ENCODE results near the gene ADAMTS15.

The ADAMTS15 gene

DNA sequence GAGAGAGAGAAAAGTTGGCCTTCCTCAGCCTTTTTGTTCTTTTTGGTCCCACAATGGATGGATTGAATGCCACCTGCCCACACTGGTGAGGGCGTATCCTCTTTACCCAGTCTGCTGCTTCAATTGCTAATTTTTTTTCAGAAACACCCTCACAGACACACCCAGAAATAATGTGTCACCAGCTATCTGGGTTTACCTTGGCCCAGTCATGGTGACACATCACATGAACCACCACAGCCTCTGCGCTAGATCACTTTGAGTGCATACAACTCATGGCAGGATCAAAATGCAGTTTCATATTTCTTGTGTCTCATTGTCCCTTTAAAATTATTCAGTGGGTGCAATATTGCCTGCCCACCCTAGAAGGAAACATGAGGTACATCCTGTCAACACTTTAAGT is 63.3 kb downstream of the ADAMTS15 start:
- DNase-seq (ENCODE audit: low spot score): no peak

DNA sequence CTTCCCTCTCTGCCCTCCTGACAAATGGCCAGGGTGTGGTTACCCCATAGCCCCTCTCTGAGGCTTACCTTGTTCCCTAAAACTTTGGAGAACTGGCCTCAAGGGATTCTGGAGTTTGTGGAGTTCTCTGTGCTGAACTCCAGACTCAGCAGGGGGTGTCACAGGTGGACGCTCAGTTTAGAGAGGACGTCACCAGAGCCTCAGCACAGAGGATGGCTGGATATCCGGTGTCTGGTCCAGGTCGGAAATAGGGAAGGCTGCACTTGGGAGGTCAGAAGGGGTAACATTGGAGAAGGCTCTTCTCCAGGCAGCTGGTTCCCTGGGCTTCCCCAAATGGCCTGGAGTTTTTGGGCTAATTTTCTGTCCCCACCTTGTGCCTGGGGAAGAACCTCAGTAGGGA is 64.2 kb downstream of the ADAMTS15 start:
- no peak for DNase-seq (ENCODE audit: low spot score)

DNA sequence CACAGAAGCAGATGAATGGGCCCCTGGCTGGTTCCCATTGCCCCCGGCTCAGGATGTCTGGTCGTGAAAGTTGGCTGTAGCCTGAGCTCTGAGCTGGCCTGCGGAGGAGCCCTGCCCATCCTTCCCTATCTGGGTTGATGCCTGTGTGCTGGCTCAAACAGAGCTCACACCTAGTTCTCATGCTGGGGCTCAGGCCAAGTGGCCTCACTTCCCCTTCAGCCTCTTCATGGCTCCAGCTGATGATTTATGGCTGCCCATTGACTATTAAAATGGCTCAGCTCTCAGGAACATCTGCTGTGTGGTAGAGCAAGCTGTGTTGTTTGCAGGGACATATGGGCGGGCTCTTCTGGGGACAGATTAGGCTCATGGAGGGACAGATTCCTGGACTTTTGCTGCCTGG is 64.7 kb downstream of the ADAMTS15 start:
- DNase-seq (ENCODE audit: low spot score): no peak

DNA sequence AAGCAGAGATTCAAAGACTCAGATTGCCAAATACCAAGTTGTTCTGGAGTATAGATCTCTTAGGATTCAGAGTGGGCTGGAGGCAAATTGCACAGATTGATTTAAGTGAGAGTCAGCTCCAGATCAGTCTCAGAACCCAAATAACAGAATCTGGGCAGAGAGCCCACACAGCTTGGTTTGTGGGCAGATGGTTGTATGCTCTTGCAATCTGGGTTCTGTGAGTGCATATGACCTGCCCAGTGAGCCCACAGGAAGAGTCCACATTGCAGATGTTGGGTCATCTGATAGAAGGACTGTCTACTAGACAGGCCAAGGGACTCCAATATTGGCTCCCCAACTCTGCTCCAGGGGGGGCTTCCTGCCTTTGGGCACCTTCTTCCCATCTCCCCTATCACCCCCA is 65.9 kb downstream of the ADAMTS15 start:
- DNase-seq (ENCODE audit: low spot score): no peak

DNA sequence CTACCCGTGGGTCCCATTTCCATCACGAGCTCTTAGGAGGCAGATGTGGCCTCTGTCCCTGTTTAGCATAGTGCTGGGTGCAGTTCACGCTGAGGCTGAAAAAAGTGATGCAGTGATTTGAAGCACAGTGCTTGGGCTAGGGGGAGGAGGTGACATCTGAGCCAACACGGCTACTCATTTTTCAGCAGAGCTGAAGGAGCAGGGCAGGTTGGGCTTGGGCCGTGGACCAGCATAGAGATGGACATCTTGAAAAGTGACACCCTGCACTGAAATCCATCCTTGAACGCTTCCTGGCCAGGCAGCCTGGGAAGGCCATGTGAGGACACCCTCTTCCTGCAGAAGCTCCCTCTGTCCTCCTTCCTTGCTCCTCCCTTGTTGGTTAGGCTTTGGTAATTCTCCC is 66.4 kb downstream of the ADAMTS15 start:
- DNase-seq (ENCODE audit: low spot score): no peak

DNA sequence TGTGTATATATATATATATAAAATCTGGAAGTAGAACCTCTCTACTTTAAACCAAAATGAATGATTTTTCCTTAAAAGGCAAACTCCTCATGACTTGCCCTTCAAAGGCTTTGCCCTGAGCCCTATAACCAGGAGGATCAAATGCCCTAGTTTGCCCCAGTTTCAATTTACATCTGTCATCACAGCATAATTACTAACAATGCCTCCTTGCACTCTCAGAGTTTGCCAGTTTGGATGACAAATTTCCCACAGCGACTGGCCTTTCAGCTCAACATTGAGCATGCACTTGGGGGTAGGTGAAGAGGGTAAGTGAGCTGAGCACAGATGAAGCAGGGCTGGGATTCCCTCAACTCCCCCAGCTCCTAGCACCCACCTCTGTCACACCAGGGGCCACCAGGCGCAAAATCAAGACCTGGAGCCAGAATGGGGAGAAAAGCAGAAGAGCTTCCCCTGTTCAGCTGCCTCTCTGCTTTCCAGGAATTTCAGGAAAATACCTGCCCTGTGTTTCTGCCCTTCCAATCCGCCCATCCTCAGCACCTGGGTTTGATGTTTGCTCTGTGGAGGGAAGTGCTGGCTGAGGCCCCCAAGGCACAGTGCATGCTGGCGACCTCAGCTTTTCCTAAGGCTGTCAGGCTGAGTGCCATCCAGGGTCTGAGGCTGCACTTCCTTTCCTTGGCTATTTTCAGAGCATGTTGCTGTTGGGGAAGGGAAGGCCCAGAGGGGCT is 67.5 kb downstream of the ADAMTS15 start:
- DNase-seq (ENCODE audit: low spot score): no peak

DNA sequence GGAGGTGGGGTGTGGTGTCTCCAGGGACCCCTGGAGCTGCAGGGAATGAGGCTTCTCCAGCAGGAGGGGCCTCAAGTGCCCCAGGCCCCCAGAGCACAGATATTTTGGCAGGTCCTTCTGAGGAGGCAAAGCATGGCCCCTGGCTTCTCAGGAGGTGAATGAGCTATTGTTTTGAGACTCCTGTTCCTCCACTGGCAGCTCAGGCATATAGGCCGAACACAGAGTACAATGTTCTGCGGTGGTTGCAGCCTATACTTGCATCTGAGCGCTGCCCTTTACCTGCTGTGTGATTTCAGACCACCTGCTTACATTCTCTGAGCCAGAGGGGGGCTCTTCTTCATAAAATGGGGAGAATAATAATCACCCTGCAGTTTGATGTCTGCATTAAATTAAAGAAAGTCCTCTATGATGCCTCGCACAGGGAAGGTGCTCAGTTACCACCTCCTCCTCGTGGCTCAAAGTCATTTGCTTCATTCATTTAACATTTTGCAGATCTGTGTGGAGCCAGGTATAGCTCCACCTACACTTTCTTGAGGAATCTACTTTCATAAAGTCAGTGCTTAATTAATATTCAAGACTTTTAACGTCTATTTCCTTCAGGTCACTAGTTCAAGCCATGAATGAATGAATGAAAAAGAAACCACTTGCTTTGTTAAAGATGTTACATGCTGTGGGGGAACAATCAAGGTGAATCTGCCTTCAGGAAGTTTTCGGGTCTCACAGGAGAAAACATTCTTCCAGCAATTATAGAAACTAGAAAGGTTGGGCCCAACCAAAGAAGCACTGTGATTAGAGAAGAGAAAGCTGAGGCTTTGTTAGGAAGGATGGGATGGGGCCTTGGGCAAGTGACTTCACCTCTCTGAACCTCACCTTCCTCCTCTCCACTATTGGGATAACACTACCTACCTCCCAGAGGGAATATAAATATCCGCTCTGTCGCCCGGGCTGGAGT is 68.4 kb downstream of the ADAMTS15 start:
- no peak for DNase-seq (ENCODE audit: low spot score)

DNA sequence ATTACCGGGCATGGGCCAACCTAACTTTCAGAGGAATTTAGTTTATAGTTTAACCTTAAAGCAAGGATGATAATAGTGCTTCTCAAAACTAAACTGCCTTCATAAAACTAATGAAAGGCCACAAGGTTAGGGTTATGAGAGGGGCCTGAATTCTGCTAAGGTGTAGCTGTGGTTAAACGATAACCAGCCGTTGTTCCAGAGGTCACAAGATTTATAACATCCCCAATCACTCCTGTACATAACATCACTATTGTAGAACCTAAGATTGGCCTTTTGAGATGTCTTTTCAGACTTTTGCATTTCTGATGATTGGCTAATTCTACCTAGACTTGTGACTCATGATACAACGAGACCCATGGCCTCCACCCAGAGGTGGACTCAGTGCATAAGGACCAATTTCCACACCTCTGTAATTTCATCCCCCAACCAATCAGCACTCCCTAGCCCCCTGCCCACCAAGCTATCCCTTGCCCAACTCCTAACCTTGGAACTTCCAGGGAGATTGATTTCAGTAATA is 69.8 kb downstream of the ADAMTS15 start:
- no peak for DNase-seq (ENCODE audit: low spot score)

DNA sequence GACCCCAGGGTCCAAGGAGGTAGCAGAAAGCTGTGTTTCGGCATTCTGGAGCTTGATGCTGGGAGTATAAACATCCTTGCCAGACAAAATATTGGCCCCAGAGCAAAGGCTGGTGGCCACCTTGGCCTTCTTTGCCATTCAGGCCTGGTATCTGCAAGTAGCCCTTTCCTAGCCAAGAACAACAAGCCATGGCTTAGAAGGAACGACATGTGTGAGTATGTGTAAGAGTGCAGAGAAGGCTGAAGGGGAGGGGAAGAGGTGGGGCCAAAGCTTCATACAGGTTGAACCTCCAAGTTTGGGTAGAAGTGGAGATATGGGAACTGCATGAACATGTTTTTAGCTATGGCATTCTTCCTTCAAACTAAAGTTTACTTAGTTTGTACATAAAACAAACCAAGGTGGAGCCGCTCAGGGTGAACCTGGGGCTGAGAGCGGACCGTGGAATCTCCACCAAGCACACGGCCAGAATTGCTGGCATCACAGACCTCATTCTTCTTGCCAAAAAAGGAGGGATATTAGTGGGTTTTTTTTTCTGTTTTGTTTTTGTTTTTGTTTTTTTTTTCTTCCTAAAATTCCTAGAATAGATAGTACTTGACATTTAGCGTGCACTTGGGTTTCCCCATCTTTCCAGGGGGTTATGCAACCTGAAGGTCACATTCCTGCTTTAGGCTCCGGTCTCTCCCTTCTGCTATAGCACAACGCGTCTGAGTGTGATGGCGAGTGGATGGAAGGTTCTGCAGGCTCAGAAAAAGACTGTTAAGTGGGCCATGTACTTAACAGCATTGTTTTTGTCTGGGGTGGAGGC is 70.9 kb downstream of the ADAMTS15 start:
- DNase-seq (ENCODE audit: low spot score): no peak

DNA sequence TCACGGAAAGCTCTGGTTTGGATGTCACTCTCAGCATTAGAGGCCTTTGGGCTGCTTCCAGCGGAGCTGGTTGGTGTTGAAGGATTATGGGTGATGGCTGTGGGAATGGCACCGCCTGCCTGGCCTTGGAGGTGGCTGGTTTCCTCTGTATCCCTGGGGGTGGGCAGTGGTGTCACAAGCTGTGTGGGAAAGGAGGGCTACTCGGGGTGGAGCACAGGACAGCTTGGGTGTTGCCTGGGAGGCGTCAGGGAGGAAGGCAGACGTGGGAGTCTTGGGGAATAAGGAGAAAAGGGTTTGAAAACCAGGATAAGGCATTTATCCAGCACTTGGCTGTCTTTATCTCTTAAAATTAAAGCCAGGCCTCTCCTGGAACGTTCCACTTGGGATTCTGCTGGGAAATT is 71.8 kb downstream of the ADAMTS15 start:
- no peak for DNase-seq (ENCODE audit: low spot score)

DNA sequence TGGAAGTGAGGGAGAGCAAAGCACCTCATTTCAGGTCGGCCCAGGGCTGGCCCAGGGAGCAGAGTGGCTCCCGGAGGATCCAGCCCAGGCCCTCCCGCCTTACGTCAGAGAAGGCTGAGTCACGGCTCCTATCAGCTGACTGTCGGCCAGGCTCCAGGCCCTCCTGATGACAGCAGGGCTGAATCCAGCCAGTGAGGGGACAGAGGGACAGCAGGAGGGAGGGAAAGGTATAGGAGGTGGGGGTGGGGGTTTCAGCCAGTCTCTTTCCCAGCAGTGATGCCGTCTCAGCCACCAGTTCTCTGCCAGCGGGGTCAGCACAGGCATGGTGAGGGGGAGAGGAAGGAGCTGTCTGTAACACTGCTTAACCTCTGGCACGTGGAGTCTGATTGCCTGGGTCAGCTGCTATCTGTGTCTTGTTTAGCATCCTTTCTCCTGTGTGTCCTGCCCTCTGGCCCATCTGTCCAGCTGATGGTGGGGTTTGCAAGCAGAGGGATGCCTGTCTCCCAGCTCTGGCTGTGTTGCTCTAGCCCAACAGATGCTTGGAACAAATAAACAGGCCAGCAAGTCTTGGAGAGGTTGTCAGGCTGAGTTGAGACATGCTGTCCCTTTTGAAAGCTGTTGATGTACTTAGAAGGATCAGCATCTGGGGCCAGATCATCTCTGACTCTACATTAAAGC is 74.0 kb downstream of the ADAMTS15 start:
- DNase-seq (ENCODE audit: low spot score): peak; percentile 29

DNA sequence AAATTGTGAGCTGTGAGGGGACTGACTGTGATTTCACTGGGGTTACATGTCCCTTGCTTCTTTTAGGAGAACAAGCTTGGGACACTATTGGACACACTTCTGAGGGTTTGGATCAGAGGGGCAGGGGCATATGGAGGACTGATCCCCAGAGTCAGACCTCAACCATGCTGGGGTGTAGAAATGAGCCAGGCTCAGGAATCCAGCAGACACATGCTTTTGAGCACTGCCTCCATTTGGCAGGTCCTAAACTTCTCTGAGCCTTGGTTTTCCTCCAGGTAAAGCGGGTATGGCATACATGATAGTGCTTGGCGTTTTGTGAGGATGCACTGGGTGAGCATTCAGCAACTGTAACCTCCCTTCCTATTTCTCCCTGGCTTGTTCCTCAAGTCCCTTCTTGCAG is 74.7 kb downstream of the ADAMTS15 start:
- no peak for DNase-seq (ENCODE audit: low spot score)

DNA sequence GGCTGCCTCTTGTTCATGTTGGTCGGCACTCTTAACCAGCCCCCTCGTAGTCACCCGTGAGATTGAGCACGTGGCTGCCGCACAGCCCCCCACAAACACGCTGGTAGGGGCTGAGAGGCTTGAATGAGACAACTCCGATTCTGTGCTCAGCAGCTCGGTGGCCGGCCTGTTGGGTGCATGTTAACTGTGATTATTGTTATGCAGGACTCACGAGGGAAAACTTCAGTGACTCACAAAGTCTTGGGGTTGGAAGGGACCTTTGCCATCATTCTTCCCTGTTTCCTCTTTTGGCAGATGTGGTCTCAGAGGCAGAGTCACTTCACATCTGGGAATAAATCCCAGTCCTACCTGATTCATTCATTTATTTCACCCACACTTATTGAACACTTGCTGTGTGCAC is 75.2 kb downstream of the ADAMTS15 start:
- no peak for DNase-seq (ENCODE audit: low spot score)

DNA sequence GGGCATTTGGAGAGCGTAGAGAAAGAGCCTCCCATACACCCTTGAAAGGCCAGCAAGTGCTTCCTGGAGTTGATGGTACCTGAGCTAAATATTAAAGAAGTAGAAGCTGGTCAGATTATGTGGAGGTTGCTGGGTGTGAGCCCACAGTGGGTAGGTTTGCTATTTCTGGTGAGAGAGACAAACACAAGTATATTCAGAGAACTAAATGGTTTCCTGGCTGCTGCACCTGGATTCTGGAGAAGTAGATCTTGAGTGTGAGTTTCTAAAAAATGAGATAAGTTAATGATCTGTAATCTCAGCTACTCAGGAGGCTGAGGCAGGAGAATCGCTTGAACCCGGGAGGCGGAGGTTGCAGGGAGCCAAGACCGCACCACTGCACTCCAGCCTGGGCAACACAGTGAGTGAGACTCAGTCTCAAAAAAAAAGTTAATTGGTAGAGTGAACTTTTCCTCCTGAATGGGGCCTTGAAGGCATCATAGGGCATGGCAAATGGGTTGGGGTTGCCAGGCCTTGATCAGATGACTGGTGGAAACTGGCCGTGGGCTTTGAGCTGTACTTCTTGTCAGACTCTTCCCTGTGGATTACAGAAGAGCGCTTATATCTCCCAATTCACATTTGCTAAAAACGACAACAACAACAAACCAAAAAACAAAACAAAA is 75.8 kb downstream of the ADAMTS15 start:
- no peak for DNase-seq (ENCODE audit: low spot score)

DNA sequence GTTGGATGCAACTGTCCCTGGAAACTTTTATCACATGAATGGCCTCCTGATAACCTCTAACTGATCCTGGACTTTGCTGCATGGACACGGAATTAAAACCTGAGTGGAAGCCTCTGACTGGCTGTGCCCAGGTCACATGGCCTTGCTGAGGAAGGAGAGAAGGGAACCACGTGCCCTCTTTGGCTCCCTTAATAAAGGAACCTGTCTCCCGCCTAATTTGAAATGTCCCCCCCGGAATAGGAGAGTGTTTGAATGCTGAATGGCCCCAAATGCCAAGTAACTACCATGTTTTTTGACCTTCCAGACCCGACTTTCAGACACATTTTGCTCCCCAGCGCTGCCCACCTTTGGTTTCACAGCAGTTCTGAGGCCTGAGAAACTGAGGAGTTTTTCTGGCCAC is 76.9 kb downstream of the ADAMTS15 start:
- DNase-seq (ENCODE audit: low spot score): no peak

All from SK-N-DZ (cell line).